ENCODE data around the gene CACFD1. TPM values are rescaled to one million over a fixed set of nuclear protein-coding genes. Genes with fewer than 3 reads are reported as not detected.

Gene CACFD1
- total RNA-seq, 2 donors from 2014 or later, result 19.2 to 25.4 TPM

DNA sequence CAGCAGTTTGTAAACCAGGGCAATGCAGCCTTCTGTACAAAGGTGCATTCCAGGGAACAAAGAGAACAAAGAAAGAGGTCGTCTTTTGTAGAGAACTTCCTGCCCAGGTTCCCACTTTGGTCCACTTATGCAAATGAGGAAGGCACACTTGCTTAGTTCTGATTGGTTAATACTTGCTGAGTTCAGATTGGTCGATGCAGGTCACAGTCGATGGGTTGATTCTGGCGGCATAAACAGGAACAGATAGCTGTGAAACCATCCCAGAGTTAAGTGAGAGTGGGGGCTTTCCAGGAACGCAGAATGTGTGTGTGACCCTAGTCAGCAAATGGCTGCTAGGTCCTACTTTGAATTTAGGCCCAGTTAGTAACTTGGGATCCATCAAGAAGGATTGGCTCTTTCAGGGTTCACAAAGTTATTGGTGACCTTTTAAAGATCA lies 39.4 kb upstream of the CACFD1 start:
- no peak overlapping the region for H3K27ac ChIP-seq
- WGBS, 2 donors, result 61 to 73% methylated on average over 5 of the region's 5 CpGs
- H3K4me3 ChIP-seq, result no peak overlapping the region
- TF ChIP-seq, protein P1, sequence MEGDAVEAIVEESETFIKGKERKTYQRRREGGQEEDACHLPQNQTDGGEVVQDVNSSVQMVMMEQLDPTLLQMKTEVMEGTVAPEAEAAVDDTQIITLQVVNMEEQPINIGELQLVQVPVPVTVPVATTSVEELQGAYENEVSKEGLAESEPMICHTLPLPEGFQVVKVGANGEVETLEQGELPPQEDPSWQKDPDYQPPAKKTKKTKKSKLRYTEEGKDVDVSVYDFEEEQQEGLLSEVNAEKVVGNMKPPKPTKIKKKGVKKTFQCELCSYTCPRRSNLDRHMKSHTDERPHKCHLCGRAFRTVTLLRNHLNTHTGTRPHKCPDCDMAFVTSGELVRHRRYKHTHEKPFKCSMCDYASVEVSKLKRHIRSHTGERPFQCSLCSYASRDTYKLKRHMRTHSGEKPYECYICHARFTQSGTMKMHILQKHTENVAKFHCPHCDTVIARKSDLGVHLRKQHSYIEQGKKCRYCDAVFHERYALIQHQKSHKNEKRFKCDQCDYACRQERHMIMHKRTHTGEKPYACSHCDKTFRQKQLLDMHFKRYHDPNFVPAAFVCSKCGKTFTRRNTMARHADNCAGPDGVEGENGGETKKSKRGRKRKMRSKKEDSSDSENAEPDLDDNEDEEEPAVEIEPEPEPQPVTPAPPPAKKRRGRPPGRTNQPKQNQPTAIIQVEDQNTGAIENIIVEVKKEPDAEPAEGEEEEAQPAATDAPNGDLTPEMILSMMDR (IDR thresholded peaks at IDR 0.05), result no peak
- no peak for TF ChIP-seq POLR2A (IDR thresholded peaks at IDR 0.05)
- H3K36me3 ChIP-seq (replicated peaks in 1 of 2; ENCODE audit: insufficient read depth in 1 of 2, low read depth in 2 of 2), result no peaks in the 10 kb centered on the region
- no peak for DNase-seq
- no peak for ATAC-seq
- peaks cover 27% of the 10 kb centered on the region for H3K4me1 ChIP-seq
- H3K27me3 ChIP-seq, result no peaks in the 10 kb centered on the region
- H3K9me3 ChIP-seq, result no peaks in the 10 kb centered on the region
- intact Hi-C loops (cut with DNase I), result loop anchor here (5.0 kb wide), 1 partner anchor 48 kb away; no protein-coding TSS in a partner anchor

DNA sequence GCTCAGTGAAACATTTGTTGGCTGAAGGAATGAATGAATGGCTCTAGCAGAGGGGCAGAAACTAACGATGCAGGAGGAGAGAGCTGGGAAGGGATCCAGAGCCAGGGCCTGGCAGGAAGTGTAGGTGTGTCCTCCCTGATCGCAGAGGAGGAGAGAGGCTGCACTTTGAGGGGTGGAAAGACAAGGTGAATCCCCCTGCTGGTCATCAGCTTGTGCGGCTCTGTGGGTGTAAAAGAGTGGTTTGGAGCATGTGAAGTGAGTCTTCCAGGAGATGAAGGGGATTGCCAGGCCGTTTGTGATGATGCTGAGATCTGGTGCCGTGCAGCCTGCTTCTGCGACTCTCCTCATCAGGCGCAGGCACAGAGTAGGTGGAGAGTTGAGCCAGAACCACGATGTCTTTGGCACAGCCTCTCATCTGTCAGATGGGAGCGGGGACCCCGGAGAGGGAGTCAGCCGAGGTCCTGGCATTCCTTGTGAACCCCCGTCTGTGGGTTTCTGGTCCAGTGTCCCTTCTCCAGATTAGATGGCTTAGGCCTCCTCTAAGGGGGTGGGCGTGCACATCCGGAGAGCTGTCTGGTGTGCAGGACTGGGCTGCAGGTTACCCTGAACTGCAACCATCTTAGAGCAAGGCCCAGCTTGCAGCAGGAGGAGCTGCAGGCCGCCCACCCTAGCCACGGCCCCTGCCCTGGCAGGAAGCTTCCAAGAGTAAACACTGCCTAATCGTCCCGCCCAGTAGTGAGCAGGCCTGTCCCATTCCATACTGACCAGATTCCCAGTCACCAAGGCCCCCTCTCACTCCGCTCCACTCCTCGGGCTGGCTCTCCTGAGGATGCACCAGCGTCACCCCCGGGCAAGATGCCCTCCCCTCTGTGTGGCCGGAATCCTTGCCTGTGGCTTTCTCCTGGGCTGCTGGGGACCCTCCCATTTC lies 37.9 kb upstream of the CACFD1 start, which contains the start of gene ADAMTS13:
TSS of gene ADAMTS13 (plus strand) at position 753 of the 928 bp plus-strand sequence. CDS start at position 830, 77 bp downstream.
- H3K9me3 ChIP-seq, result no peaks in the 10 kb centered on the region
- ATAC-seq (no peak), DNase-seq (no peak)
- peaks cover 12% of the 10 kb centered on the region for H3K4me1 ChIP-seq
- TF ChIP-seq POLR2A (IDR thresholded peaks at IDR 0.05), result no peak
- TF ChIP-seq, protein P1 (IDR thresholded peaks at IDR 0.05), result no peak
- no peak within 1 kb of the TSS for H3K27ac ChIP-seq
- no peak within 1 kb of the TSS for H3K4me3 ChIP-seq
- no peaks in the 10 kb centered on the region for H3K27me3 ChIP-seq
- intact Hi-C loops (cut with DNase I), result loop anchor here (5.0 kb wide), 1 partner anchor 50 kb away; no protein-coding TSS in a partner anchor
- 45 to 74% methylated on average over 7 to 23 of the region's 23 CpGs for WGBS, 2 donors
- no peaks in the 10 kb centered on the region for H3K36me3 ChIP-seq (replicated peaks in 1 of 2; ENCODE audit: insufficient read depth in 1 of 2, low read depth in 2 of 2)

DNA sequence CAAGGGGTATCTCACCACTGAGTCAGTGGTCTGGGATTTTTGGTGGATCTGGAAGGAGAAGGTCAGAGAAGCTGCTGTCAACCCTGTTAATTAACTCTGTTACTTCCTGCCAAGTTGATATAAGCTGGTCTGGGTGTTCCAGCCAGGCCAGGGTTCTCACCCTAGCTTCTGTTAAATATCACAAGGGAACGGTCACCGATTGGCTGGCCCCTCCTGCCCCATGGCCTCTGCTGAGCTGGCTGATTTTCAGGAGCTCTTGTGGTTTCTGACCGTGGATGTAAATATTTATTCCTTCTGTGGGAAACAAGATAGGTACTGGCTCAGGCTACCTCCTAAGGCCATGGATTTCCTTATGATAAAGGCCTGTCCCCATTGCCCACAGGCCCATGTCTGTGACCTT lies 36.6 kb upstream of the CACFD1 start:
- Histone ChIP-seq H3K4me1 (peaks cover 12% of the 10 kb centered on the region), H3K27me3 (no peaks in the 10 kb centered on the region), H3K36me3 (replicated peaks in 1 of 2; ENCODE audit: insufficient read depth in 1 of 2, low read depth in 2 of 2) (no peaks in the 10 kb centered on the region), H3K27ac (no peak overlapping the region), H3K4me3 (no peak overlapping the region), H3K9me3 (no peaks in the 10 kb centered on the region)
- no peak for DNase-seq
- ATAC-seq, result no peak
- intact Hi-C loops (cut with DNase I), result loop anchor here (5.0 kb wide), 1 partner anchor 51 kb away; no protein-coding TSS in a partner anchor
- TF ChIP-seq, protein P1 (IDR thresholded peaks at IDR 0.05), result no peak
- TF ChIP-seq POLR2A (IDR thresholded peaks at IDR 0.05), result no peak
- WGBS, 2 donors, result 13 to 36% methylated on average over 3 of the region's 3 CpGs

DNA sequence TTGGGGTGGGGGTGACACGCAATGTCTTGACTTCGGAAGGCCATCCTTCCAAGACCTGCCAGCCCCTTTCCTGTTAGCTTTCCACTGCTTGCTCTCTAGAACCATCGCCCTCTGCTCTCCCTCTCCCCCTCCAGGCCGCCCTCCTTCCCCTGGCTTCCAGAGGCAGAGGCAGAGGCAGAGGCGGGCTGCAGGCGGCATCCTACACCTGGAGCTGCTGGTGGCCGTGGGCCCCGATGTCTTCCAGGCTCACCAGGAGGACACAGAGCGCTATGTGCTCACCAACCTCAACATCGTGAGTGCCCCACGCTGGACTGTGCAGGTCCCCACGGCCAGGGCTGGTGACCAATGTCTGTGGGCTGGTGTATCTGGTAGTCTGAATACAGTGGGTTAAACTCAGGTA lies 35.6 kb upstream of the CACFD1 start:
- Histone ChIP-seq H3K36me3 (replicated peaks in 1 of 2; ENCODE audit: insufficient read depth in 1 of 2, low read depth in 2 of 2) (no peaks in the 10 kb centered on the region), H3K4me3 (no peak overlapping the region), H3K9me3 (no peaks in the 10 kb centered on the region), H3K27me3 (no peaks in the 10 kb centered on the region), H3K27ac (no peak overlapping the region), H3K4me1 (peaks cover 4% of the 10 kb centered on the region)
- 93 to 100% methylated on average over 4 to 12 of the region's 12 CpGs for WGBS, 2 donors
- DNase-seq (no peak), ATAC-seq (no peak)
- no peak for TF ChIP-seq POLR2A (IDR thresholded peaks at IDR 0.05)
- TF ChIP-seq, protein P1 (IDR thresholded peaks at IDR 0.05), result no peak
- intact Hi-C loops (cut with DNase I), result loop anchor here (5.0 kb wide), 1 partner anchor 52 kb away; no protein-coding TSS in a partner anchor

Measured in body of pancreas (tissue), 4 donors.